PFSK-1 (cell line): ENCODE results near the gene FOXN3.

Experiments used
- POLR2AphosphoS5 ChIP-seq: IDR thresholded peaks from 2 replicates; pipeline ENCODE4 v1.6.1; 2012; ENCODE audit warnings: low read depth, mild to moderate bottlenecking, control low read depth, low read length, moderate library complexity
- SIN3A ChIP-seq: IDR thresholded peaks from 2 replicates; pipeline ENCODE4 v1.6.1; 2012; ENCODE audit warnings: mild to moderate bottlenecking, low read length, moderate library complexity, borderline replicate concordance; ENCODE audit not compliant: insufficient read depth
- TAF1 ChIP-seq: IDR thresholded peaks from 2 replicates; pipeline ENCODE4 v1.6.1; 2012; ENCODE audit warnings: low read length, control low read depth, borderline replicate concordance; ENCODE audit not compliant: insufficient read depth

GRCh38 chr14:89131004-89131750 is 285.9 kb downstream of the FOXN3 start:
- TF ChIP-seq TAF1 (no peak), POLR2AphosphoS5 (no peak), SIN3A (no peak)
